Measurements from ENCODE around the gene SFN. TPM values are rescaled to one million over a fixed set of nuclear protein-coding genes. Genes with fewer than 3 reads are reported as not detected.

Gene SFN
- total and polyA plus RNA-seq, 3 donors from 2014 or later: 0.31 to 0.41 TPM; not detected in 1

GRCh38 chr1:26894263-26894662 is 31.3 kb downstream of the SFN start:
- H3K9me3 ChIP-seq: no peaks in the 10 kb centered on the region
- no peak overlapping the region for H3K27ac ChIP-seq
- H3K27me3 ChIP-seq: no peaks in the 10 kb centered on the region
- no peak overlapping the region for H3K4me3 ChIP-seq
- DNase-seq: no peak
- 88 to 91% methylated on average over 13 of the region's 13 CpGs for WGBS, 2 donors
- intact Hi-C loops (cut with DNase I; ENCODE audit: low total_unique reads): no loop called here
- TF ChIP-seq POLR2A (IDR thresholded peaks at IDR 0.05): no peak
- TF ChIP-seq CTCF (IDR thresholded peaks at IDR 0.05): no peak
- no peaks in the 10 kb centered on the region for H3K36me3 ChIP-seq (ENCODE audit: low read depth, missing control alignments)
- peaks cover 7% of the 10 kb centered on the region for H3K4me1 ChIP-seq

GRCh38 chr1:26897351-26897750 is 34.4 kb downstream of the SFN start:
- no peak for TF ChIP-seq CTCF (IDR thresholded peaks at IDR 0.05)
- no peak for TF ChIP-seq POLR2A (IDR thresholded peaks at IDR 0.05)
- H3K4me3 ChIP-seq: no peak overlapping the region
- no peak for DNase-seq
- H3K36me3 ChIP-seq (ENCODE audit: low read depth, missing control alignments): no peaks in the 10 kb centered on the region
- intact Hi-C loops (cut with DNase I; ENCODE audit: low total_unique reads): no loop called here
- 80 to 91% methylated on average over 3 to 9 of the region's 9 CpGs for WGBS, 2 donors
- H3K9me3 ChIP-seq: no peaks in the 10 kb centered on the region
- no peaks in the 10 kb centered on the region for H3K27me3 ChIP-seq
- H3K4me1 ChIP-seq: peaks cover 9% of the 10 kb centered on the region
- H3K27ac ChIP-seq: no peak overlapping the region

GRCh38 chr1:26900001-26900814 is 37.3 kb downstream of the SFN start, which contains the start of gene GPATCH3:
GPATCH3 (minus strand) TSS chr1:26900467; CDS start chr1:26900442, 25 bp downstream.
- H3K4me3 ChIP-seq: peak within 1 kb of the TSS; percentile 77 to 93
- H3K27me3 ChIP-seq: no peaks in the 10 kb centered on the region
- TF ChIP-seq CTCF (IDR thresholded peaks at IDR 0.05): no peak
- no peak for TF ChIP-seq POLR2A (IDR thresholded peaks at IDR 0.05)
- intact Hi-C loops (cut with DNase I; ENCODE audit: low total_unique reads): no loop called here
- peak; percentile 95 for DNase-seq
- no peaks in the 10 kb centered on the region for H3K36me3 ChIP-seq (ENCODE audit: low read depth, missing control alignments)
- 0% methylated on average over 38 to 50 of the region's 50 CpGs for WGBS, 2 donors
- peak within 1 kb of the TSS; percentile 63 to 79 for H3K27ac ChIP-seq
- H3K9me3 ChIP-seq: no peaks in the 10 kb centered on the region
- peaks cover 9% of the 10 kb centered on the region for H3K4me1 ChIP-seq

GRCh38 chr1:26900815-26901511 is 38.0 kb downstream of the SFN start:
- 48 to 56% methylated on average over 18 of the region's 18 CpGs for WGBS, 2 donors
- peak overlapping the region; percentile 63 to 79 for H3K27ac ChIP-seq
- no peak for DNase-seq
- peaks cover 9% of the 10 kb centered on the region for H3K4me1 ChIP-seq
- no peaks in the 10 kb centered on the region for H3K27me3 ChIP-seq
- TF ChIP-seq CTCF (IDR thresholded peaks at IDR 0.05) (no peak), POLR2A (IDR thresholded peaks at IDR 0.05) (no peak)
- no peaks in the 10 kb centered on the region for H3K36me3 ChIP-seq (ENCODE audit: low read depth, missing control alignments)
- peak overlapping the region; percentile 77 to 93 for H3K4me3 ChIP-seq
- intact Hi-C loops (cut with DNase I; ENCODE audit: low total_unique reads): no loop called here
- H3K9me3 ChIP-seq: no peaks in the 10 kb centered on the region

Data from testis (tissue), 3 donors.